ENCODE results near the gene CHSY3.

Gene CHSY3

DNA sequence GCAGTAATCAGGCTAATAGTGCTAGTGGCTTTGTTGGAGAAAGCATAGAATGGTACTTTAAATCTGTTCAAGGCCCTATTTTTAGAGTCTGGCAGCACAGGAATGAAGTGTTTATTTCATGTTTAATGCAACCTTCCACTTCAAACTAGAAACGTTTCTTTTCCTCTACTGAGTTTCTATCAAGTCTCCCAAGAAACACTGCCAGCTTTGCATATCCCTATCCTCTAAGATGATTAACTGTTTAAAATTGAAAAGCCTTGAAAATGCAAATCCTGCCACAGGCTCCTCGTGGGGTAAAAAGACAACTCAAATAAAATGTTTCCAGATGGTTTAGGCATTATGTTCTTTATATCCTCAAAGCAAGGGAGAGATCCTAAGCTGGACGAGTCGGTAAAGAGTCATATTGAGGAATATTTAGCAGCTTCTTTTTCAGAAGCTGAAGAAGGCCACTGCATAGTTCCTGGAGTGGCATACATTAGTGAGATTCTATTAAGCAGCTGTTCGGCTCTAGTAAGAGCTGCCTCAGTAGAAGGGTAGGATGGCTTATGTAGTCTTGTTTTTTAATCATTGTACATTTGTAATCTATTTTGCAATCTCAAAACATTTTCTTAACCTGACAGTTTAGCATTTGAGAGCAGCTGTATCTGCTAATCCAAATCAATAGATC is 251.2 kb downstream of the CHSY3 start:
- in situ Hi-C loops (cut with MboI; ENCODE audit: low pct_unique_long_range_greater_than_20kb, low sequenced_read_pairs, unreplicated experiment): no loop called here
- TF ChIP-seq, protein P1, sequence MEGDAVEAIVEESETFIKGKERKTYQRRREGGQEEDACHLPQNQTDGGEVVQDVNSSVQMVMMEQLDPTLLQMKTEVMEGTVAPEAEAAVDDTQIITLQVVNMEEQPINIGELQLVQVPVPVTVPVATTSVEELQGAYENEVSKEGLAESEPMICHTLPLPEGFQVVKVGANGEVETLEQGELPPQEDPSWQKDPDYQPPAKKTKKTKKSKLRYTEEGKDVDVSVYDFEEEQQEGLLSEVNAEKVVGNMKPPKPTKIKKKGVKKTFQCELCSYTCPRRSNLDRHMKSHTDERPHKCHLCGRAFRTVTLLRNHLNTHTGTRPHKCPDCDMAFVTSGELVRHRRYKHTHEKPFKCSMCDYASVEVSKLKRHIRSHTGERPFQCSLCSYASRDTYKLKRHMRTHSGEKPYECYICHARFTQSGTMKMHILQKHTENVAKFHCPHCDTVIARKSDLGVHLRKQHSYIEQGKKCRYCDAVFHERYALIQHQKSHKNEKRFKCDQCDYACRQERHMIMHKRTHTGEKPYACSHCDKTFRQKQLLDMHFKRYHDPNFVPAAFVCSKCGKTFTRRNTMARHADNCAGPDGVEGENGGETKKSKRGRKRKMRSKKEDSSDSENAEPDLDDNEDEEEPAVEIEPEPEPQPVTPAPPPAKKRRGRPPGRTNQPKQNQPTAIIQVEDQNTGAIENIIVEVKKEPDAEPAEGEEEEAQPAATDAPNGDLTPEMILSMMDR (IDR thresholded peaks at IDR 0.05; ENCODE audit: extremely low read depth, insufficient read depth, missing control alignments): no peak
- no peak for DNase-seq (ENCODE audit: low spot score)

- in situ Hi-C loops (cut with MboI; ENCODE audit: low pct_unique_long_range_greater_than_20kb, low sequenced_read_pairs, unreplicated experiment): no loop called here
- TF ChIP-seq, protein P1 (IDR thresholded peaks at IDR 0.05; ENCODE audit: extremely low read depth, insufficient read depth, missing control alignments): no peak
- DNase-seq (ENCODE audit: low spot score): no peak
Observed at GRCh38 chr5:130158036-130158435, 253.8 kb downstream of the CHSY3 start.

GRCh38 chr5:130159968-130160367 is 255.7 kb downstream of the CHSY3 start:
- in situ Hi-C loops (cut with MboI; ENCODE audit: low pct_unique_long_range_greater_than_20kb, low sequenced_read_pairs, unreplicated experiment): no loop called here
- TF ChIP-seq, protein P1 (IDR thresholded peaks at IDR 0.05; ENCODE audit: extremely low read depth, insufficient read depth, missing control alignments): no peak
- no peak for DNase-seq (ENCODE audit: low spot score)

- DNase-seq (ENCODE audit: low spot score): no peak
- TF ChIP-seq, protein P1 (IDR thresholded peaks at IDR 0.05; ENCODE audit: extremely low read depth, insufficient read depth, missing control alignments): no peak
- in situ Hi-C loops (cut with MboI; ENCODE audit: low pct_unique_long_range_greater_than_20kb, low sequenced_read_pairs, unreplicated experiment): no loop called here
Observed at GRCh38 chr5:130164966-130165365, 260.7 kb downstream of the CHSY3 start.

DNA sequence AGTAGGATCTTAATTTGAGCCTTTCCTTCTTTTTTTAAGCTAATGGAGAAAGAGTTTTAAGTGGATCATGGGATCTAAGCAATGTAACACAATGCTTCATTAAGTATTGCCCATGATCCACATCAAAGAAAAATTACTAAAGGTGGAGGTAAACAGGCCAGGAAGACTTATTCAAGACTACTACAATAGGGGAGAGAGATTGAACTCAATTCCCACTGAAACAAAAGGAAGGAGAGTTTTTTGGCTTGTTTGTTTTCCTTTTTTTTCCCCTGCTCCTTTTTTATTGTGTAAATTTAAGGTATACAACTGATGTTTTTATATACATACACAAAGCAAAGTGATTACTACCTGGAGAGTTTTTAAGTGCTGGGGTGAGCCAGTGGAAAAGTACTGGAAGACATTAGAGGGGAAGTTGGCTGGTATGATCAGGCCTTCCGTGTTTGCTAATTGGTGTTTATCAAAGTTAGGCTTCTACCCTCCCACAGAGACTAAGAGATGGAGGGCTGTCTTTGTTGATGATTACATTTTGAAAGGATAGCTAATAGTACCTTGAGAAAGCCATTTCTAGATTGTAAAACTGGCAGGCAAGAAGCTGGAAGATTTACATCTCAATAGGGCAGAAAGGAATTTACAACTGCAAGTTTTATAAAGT is 262.7 kb downstream of the CHSY3 start:
- in situ Hi-C loops (cut with MboI; ENCODE audit: low pct_unique_long_range_greater_than_20kb, low sequenced_read_pairs, unreplicated experiment): no loop called here
- TF ChIP-seq, protein P1 (IDR thresholded peaks at IDR 0.05; ENCODE audit: extremely low read depth, insufficient read depth, missing control alignments): no peak
- no peak for DNase-seq (ENCODE audit: low spot score)

- TF ChIP-seq, protein P1 (IDR thresholded peaks at IDR 0.05; ENCODE audit: extremely low read depth, insufficient read depth, missing control alignments): no peak
- in situ Hi-C loops (cut with MboI; ENCODE audit: low pct_unique_long_range_greater_than_20kb, low sequenced_read_pairs, unreplicated experiment): no loop called here
- DNase-seq (ENCODE audit: low spot score): no peak
Observed at GRCh38 chr5:130168211-130168610, 263.9 kb downstream of the CHSY3 start.

Measured in GM13977 (cell line).